ENCODE results near the gene SLC5A11.

DNA sequence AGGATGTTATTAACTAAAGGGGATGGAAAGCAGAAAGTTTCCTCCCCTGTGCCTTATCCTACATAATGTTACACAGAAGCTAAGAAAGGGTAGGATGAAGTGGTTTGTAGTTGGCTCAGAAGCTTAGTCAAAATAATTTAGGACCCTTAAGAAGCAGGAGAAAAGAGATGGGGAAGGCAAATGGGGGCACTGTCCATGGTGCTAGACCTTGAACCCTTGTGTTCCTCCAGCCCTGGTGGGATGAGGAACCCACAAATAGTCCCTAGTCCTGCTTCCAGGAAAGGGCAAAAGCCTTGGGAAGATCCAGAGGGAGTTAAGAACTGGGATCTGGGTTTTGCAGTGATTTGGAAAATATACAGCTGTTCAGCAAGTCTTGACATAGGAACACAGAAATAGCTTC lies 54.5 kb downstream of the SLC5A11 start:
- TF ChIP-seq CTCF (IDR thresholded peaks at IDR 0.05) = no peak
- no peak for TF ChIP-seq POLR2A (IDR thresholded peaks at IDR 0.05)
- TF ChIP-seq POLR2AphosphoS5 (IDR thresholded peaks at IDR 0.05) = no peak

Measured in prostate gland (tissue), 2 donors.